ENCODE results near the gene SEM1. TPM values are rescaled to one million over a fixed set of nuclear protein-coding genes. Genes with fewer than 3 reads are reported as not detected.

The SEM1 gene
- total and polyA plus RNA-seq, 2 donors (not counting 3 experiments of a cell fraction or from before 2014, with no cell fraction given), result 16.7 to 81.6 TPM

- no TSS peak for BruUV-seq (replicated peaks)
- dilution Hi-C loops (cut with MboI; ENCODE audit: extremely low pct_ligation_motif_present, low sequenced_read_pairs), result no loop called here
- ChIA-PET CTCF (no interaction called here), POLR2A (no interaction called here)
- FAIRE-seq (no peak), DNase-seq (ENCODE audit: low read depth, low spot score) (no peak)
- Histone ChIP-seq H2AFZ (ENCODE audit: low read depth, low read length) (no peak overlapping the region), H3K9ac (replicated peaks; ENCODE audit: extremely low read depth, insufficient read depth, low read length) (no peak overlapping the region), H3K27ac (ENCODE audit: insufficient read depth, low read depth, low read length) (no peak overlapping the region), H3K79me2 (ENCODE audit: control insufficient read depth, insufficient read depth, low read length) (no peaks in the 10 kb centered on the region), H3K27me3 (ENCODE audit: control insufficient read depth in 2 of 2, insufficient read depth in 2 of 2, low read length in 2 of 2) (peaks cover 0 to 1% of the 10 kb centered on the region in 2 experiments), H3K36me3 (ENCODE audit: control insufficient read depth in 2 of 2, extremely low read depth in 1 of 2, insufficient read depth in 2 of 2, low read length in 2 of 2) (no peaks in the 10 kb centered on the region), H3K4me1 (ENCODE audit: control insufficient read depth, extremely low read depth, insufficient read depth, low read length) (no peaks in the 10 kb centered on the region), H3K9me1 (replicated peaks; ENCODE audit: control insufficient read depth, extremely low read depth, insufficient read depth, low read length) (no peaks in the 10 kb centered on the region), H3K4me3 (replicated peaks in 1 of 3; ENCODE audit: insufficient read depth in 1 of 3, low read depth in 1 of 3, low read length in 3 of 3) (no peak overlapping the region), H3K9me3 (replicated peaks; ENCODE audit: control insufficient read depth, insufficient read depth, low read length) (no peaks in the 10 kb centered on the region), H4K20me1 (replicated peaks; ENCODE audit: control insufficient read depth, extremely low read depth, insufficient read depth, low read length) (no peaks in the 10 kb centered on the region), H3K4me2 (ENCODE audit: insufficient read depth, low read length) (no peak overlapping the region)
- TF ChIP-seq MAX (IDR thresholded peaks at IDR 0.05; ENCODE audit: insufficient read depth, insufficient read length), result no peak
- intact Hi-C loops (cut with micrococcal nuclease), result no loop called here
Observed at GRCh38 chr7:96747418-96747940, 37.8 kb upstream of the SEM1 start.

- dilution Hi-C loops (cut with MboI; ENCODE audit: extremely low pct_ligation_motif_present, low sequenced_read_pairs), result no loop called here
- Histone ChIP-seq H3K9me3 (replicated peaks; ENCODE audit: control insufficient read depth, insufficient read depth, low read length) (no peaks in the 10 kb centered on the region), H3K79me2 (ENCODE audit: control insufficient read depth, insufficient read depth, low read length) (no peaks in the 10 kb centered on the region), H3K9ac (replicated peaks; ENCODE audit: extremely low read depth, insufficient read depth, low read length) (no peak overlapping the region), H3K27ac (ENCODE audit: insufficient read depth, low read depth, low read length) (no peak overlapping the region), H3K4me2 (ENCODE audit: insufficient read depth, low read length) (no peak overlapping the region), H4K20me1 (replicated peaks; ENCODE audit: control insufficient read depth, extremely low read depth, insufficient read depth, low read length) (no peaks in the 10 kb centered on the region), H3K36me3 (ENCODE audit: control insufficient read depth in 2 of 2, extremely low read depth in 1 of 2, insufficient read depth in 2 of 2, low read length in 2 of 2) (no peaks in the 10 kb centered on the region), H3K4me1 (ENCODE audit: control insufficient read depth, extremely low read depth, insufficient read depth, low read length) (no peaks in the 10 kb centered on the region), H3K4me3 (replicated peaks in 1 of 3; ENCODE audit: insufficient read depth in 1 of 3, low read depth in 1 of 3, low read length in 3 of 3) (no peak overlapping the region), H3K9me1 (replicated peaks; ENCODE audit: control insufficient read depth, extremely low read depth, insufficient read depth, low read length) (no peaks in the 10 kb centered on the region), H3K27me3 (ENCODE audit: control insufficient read depth in 2 of 2, insufficient read depth in 2 of 2, low read length in 2 of 2) (peaks cover 9 to 33% of the 10 kb centered on the region in 2 experiments), H2AFZ (ENCODE audit: low read depth, low read length) (no peak overlapping the region)
- intact Hi-C loops (cut with micrococcal nuclease), result no loop called here
- ChIA-PET POLR2A (no interaction called here), CTCF (no interaction called here)
- no TSS peak for BruUV-seq (replicated peaks)
- FAIRE-seq (no peak), DNase-seq (ENCODE audit: low read depth, low spot score) (no peak)
- TF ChIP-seq, protein P1, sequence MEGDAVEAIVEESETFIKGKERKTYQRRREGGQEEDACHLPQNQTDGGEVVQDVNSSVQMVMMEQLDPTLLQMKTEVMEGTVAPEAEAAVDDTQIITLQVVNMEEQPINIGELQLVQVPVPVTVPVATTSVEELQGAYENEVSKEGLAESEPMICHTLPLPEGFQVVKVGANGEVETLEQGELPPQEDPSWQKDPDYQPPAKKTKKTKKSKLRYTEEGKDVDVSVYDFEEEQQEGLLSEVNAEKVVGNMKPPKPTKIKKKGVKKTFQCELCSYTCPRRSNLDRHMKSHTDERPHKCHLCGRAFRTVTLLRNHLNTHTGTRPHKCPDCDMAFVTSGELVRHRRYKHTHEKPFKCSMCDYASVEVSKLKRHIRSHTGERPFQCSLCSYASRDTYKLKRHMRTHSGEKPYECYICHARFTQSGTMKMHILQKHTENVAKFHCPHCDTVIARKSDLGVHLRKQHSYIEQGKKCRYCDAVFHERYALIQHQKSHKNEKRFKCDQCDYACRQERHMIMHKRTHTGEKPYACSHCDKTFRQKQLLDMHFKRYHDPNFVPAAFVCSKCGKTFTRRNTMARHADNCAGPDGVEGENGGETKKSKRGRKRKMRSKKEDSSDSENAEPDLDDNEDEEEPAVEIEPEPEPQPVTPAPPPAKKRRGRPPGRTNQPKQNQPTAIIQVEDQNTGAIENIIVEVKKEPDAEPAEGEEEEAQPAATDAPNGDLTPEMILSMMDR (IDR thresholded peaks at IDR 0.05; ENCODE audit: extremely low read depth in 1 of 2, insufficient read depth in 1 of 2, low read depth in 1 of 2, low read length in 2 of 2), result no peak
- TF ChIP-seq MYC (IDR thresholded peaks at IDR 0.05; ENCODE audit: low read depth, low read length), result no peak
- no peak for TF ChIP-seq MAX (IDR thresholded peaks at IDR 0.05; ENCODE audit: insufficient read depth, insufficient read length)
Observed at GRCh38 chr7:96740130-96740529, 30.5 kb upstream of the SEM1 start.
